Transverse colon (tissue), 3 donors: Measurements from ENCODE around the gene WIZ.

Experiments used
- CTCF ChIP-seq, 5 experiments: fragments of 200-600 bp in 3 of 5; fragments of 450-650 bp in 2 of 5; sonication (generic) in 3 of 5; IDR thresholded peaks; 1 replicate in 2 of 5; 2 replicates in 3 of 5; pipeline ENCODE4 v1.5.1; 2016 to 2017; ENCODE audit warnings: antibody characterized with exemption in 5 of 5, inconsistent platforms in 3 of 5, mild to moderate bottlenecking in 2 of 5, moderate library complexity in 1 of 5
- EP300 ChIP-seq: sonication (generic); formaldehyde crosslinking; IDR thresholded peaks from one replicate; pipeline ENCODE4 v1.6.1; 2017; ENCODE audit warnings: antibody characterized with exemption, low read depth
- POLR2A ChIP-seq: fragments of 450-650 bp; IDR thresholded peaks from one replicate; pipeline ENCODE4 v1.6.1; 2016; ENCODE audit warnings: antibody characterized with exemption, mild to moderate bottlenecking, moderate library complexity

- TF ChIP-seq CTCF (IDR thresholded peaks at IDR 0.05) (no peak), POLR2A (no peak), EP300 (no peak)
Observed at GRCh38 chr19:15422296-15423075, 27.3 kb downstream of the WIZ start.
